Measurements from ENCODE around the gene TMEM92.
"Not testable (repeated sequence)": the region's sequence is repeated elsewhere in the genome, so short reads cannot be mapped to it uniquely, and the experiment has no call there.

Gene TMEM92

GRCh38 chr17:50297407-50297865, 23.2 kb downstream of the TMEM92 start:
- no peaks in the 10 kb centered on the region for H3K36me3 ChIP-seq (ENCODE audit: control insufficient read depth, insufficient read depth, low read length)
- peaks cover 2% of the 10 kb centered on the region for H3K4me1 ChIP-seq (ENCODE audit: control insufficient read depth, insufficient read depth, low read length)
- no peaks in the 10 kb centered on the region for H3K27me3 ChIP-seq (ENCODE audit: control insufficient read depth, insufficient read depth, low read length)
- H3K9ac ChIP-seq (ENCODE audit: low read depth, low read length), result no peak overlapping the region
- H3K9me3 ChIP-seq (ENCODE audit: control insufficient read depth, insufficient read depth, low read length), result no peaks in the 10 kb centered on the region
- H3K4me3 ChIP-seq (ENCODE audit: low read depth, low read length), result no peak overlapping the region

GRCh38 chr17:50298018-50298417, 23.8 kb downstream of the TMEM92 start:
- Histone ChIP-seq H3K4me1 (ENCODE audit: control insufficient read depth, insufficient read depth, low read length) (peaks cover 2% of the 10 kb centered on the region), H3K4me3 (ENCODE audit: low read depth, low read length) (no peak overlapping the region), H3K36me3 (ENCODE audit: control insufficient read depth, insufficient read depth, low read length) (no peaks in the 10 kb centered on the region), H3K27me3 (ENCODE audit: control insufficient read depth, insufficient read depth, low read length) (no peaks in the 10 kb centered on the region), H3K9ac (ENCODE audit: low read depth, low read length) (no peak overlapping the region), H3K9me3 (ENCODE audit: control insufficient read depth, insufficient read depth, low read length) (no peaks in the 10 kb centered on the region)

GRCh38 chr17:50299776-50300175, 25.5 kb downstream of the TMEM92 start:
- H3K4me1 ChIP-seq (ENCODE audit: control insufficient read depth, insufficient read depth, low read length), result peaks cover 2% of the 10 kb centered on the region
- H3K9me3 ChIP-seq (ENCODE audit: control insufficient read depth, insufficient read depth, low read length), result no peaks in the 10 kb centered on the region
- no peaks in the 10 kb centered on the region for H3K27me3 ChIP-seq (ENCODE audit: control insufficient read depth, insufficient read depth, low read length)
- H3K36me3 ChIP-seq (ENCODE audit: control insufficient read depth, insufficient read depth, low read length), result no peaks in the 10 kb centered on the region
- H3K4me3 ChIP-seq (ENCODE audit: low read depth, low read length), result no peak overlapping the region
- no peak overlapping the region for H3K9ac ChIP-seq (ENCODE audit: low read depth, low read length)

GRCh38 chr17:50300824-50301223, 26.6 kb downstream of the TMEM92 start:
- not testable (repeated sequence) for H3K9ac ChIP-seq (ENCODE audit: low read depth, low read length); H3K4me3 ChIP-seq (ENCODE audit: low read depth, low read length); H3K4me1 ChIP-seq (ENCODE audit: control insufficient read depth, insufficient read depth, low read length); H3K27me3 ChIP-seq (ENCODE audit: control insufficient read depth, insufficient read depth, low read length); H3K9me3 ChIP-seq (ENCODE audit: control insufficient read depth, insufficient read depth, low read length); H3K36me3 ChIP-seq (ENCODE audit: control insufficient read depth, insufficient read depth, low read length)

GRCh38 chr17:50301891-50302584, 27.8 kb downstream of the TMEM92 start:
- peaks cover 2% of the 10 kb centered on the region for H3K4me1 ChIP-seq (ENCODE audit: control insufficient read depth, insufficient read depth, low read length)
- H3K9me3 ChIP-seq (ENCODE audit: control insufficient read depth, insufficient read depth, low read length), result no peaks in the 10 kb centered on the region
- H3K36me3 ChIP-seq (ENCODE audit: control insufficient read depth, insufficient read depth, low read length), result no peaks in the 10 kb centered on the region
- no peak overlapping the region for H3K4me3 ChIP-seq (ENCODE audit: low read depth, low read length)
- no peak overlapping the region for H3K9ac ChIP-seq (ENCODE audit: low read depth, low read length)
- no peaks in the 10 kb centered on the region for H3K27me3 ChIP-seq (ENCODE audit: control insufficient read depth, insufficient read depth, low read length)

GRCh38 chr17:50303051-50303450, 28.8 kb downstream of the TMEM92 start:
- peaks cover 2% of the 10 kb centered on the region for H3K4me1 ChIP-seq (ENCODE audit: control insufficient read depth, insufficient read depth, low read length)

GRCh38 chr17:50303596-50303995, 29.3 kb downstream of the TMEM92 start:
- H3K4me1 ChIP-seq (ENCODE audit: control insufficient read depth, insufficient read depth, low read length), result no peaks in the 10 kb centered on the region
- H3K9me3 ChIP-seq (ENCODE audit: control insufficient read depth, insufficient read depth, low read length), result no peaks in the 10 kb centered on the region
- H3K9ac ChIP-seq (ENCODE audit: low read depth, low read length), result no peak overlapping the region
- no peak overlapping the region for H3K4me3 ChIP-seq (ENCODE audit: low read depth, low read length)
- H3K27me3 ChIP-seq (ENCODE audit: control insufficient read depth, insufficient read depth, low read length), result no peaks in the 10 kb centered on the region
- H3K36me3 ChIP-seq (ENCODE audit: control insufficient read depth, insufficient read depth, low read length), result no peaks in the 10 kb centered on the region

More at GRCh38 chr17:50303051-50303450, 28.8 kb downstream of the TMEM92 start:
- no peak overlapping the region for H3K9ac ChIP-seq (ENCODE audit: low read depth, low read length)
- no peaks in the 10 kb centered on the region for H3K9me3 ChIP-seq (ENCODE audit: control insufficient read depth, insufficient read depth, low read length)
- H3K4me3 ChIP-seq (ENCODE audit: low read depth, low read length), result no peak overlapping the region
- no peaks in the 10 kb centered on the region for H3K27me3 ChIP-seq (ENCODE audit: control insufficient read depth, insufficient read depth, low read length)
- no peaks in the 10 kb centered on the region for H3K36me3 ChIP-seq (ENCODE audit: control insufficient read depth, insufficient read depth, low read length)

GRCh38 chr17:50304781-50305404, 30.6 kb downstream of the TMEM92 start:
- no peaks in the 10 kb centered on the region for H3K36me3 ChIP-seq (ENCODE audit: control insufficient read depth, insufficient read depth, low read length)
- H3K4me1 ChIP-seq (ENCODE audit: control insufficient read depth, insufficient read depth, low read length), result no peaks in the 10 kb centered on the region
- no peaks in the 10 kb centered on the region for H3K27me3 ChIP-seq (ENCODE audit: control insufficient read depth, insufficient read depth, low read length)
- no peaks in the 10 kb centered on the region for H3K9me3 ChIP-seq (ENCODE audit: control insufficient read depth, insufficient read depth, low read length)
- no peak overlapping the region for H3K4me3 ChIP-seq (ENCODE audit: low read depth, low read length)
- H3K9ac ChIP-seq (ENCODE audit: low read depth, low read length), result no peak overlapping the region

GRCh38 chr17:50307654-50308053, 33.4 kb downstream of the TMEM92 start:
- H3K9me3 ChIP-seq (ENCODE audit: control insufficient read depth, insufficient read depth, low read length), result no peaks in the 10 kb centered on the region
- no peaks in the 10 kb centered on the region for H3K36me3 ChIP-seq (ENCODE audit: control insufficient read depth, insufficient read depth, low read length)
- no peak overlapping the region for H3K9ac ChIP-seq (ENCODE audit: low read depth, low read length)
- H3K4me1 ChIP-seq (ENCODE audit: control insufficient read depth, insufficient read depth, low read length), result peaks cover 6% of the 10 kb centered on the region
- no peaks in the 10 kb centered on the region for H3K27me3 ChIP-seq (ENCODE audit: control insufficient read depth, insufficient read depth, low read length)
- no peak overlapping the region for H3K4me3 ChIP-seq (ENCODE audit: low read depth, low read length)

GRCh38 chr17:50308666-50309065, 34.4 kb downstream of the TMEM92 start:
- no peak overlapping the region for H3K4me3 ChIP-seq (ENCODE audit: low read depth, low read length)
- H3K36me3 ChIP-seq (ENCODE audit: control insufficient read depth, insufficient read depth, low read length), result no peaks in the 10 kb centered on the region
- no peaks in the 10 kb centered on the region for H3K27me3 ChIP-seq (ENCODE audit: control insufficient read depth, insufficient read depth, low read length)
- peaks cover 6% of the 10 kb centered on the region for H3K4me1 ChIP-seq (ENCODE audit: control insufficient read depth, insufficient read depth, low read length)
- H3K9me3 ChIP-seq (ENCODE audit: control insufficient read depth, insufficient read depth, low read length), result no peaks in the 10 kb centered on the region
- H3K9ac ChIP-seq (ENCODE audit: low read depth, low read length), result no peak overlapping the region

- Histone ChIP-seq H3K4me1 (ENCODE audit: control insufficient read depth, insufficient read depth, low read length) (peaks cover 6% of the 10 kb centered on the region), H3K4me3 (ENCODE audit: low read depth, low read length) (no peak overlapping the region), H3K27me3 (ENCODE audit: control insufficient read depth, insufficient read depth, low read length) (no peaks in the 10 kb centered on the region), H3K9me3 (ENCODE audit: control insufficient read depth, insufficient read depth, low read length) (no peaks in the 10 kb centered on the region), H3K36me3 (ENCODE audit: control insufficient read depth, insufficient read depth, low read length) (no peaks in the 10 kb centered on the region), H3K9ac (ENCODE audit: low read depth, low read length) (no peak overlapping the region)
Observed at GRCh38 chr17:50310455-50311111, 36.3 kb downstream of the TMEM92 start.

- Histone ChIP-seq H3K36me3 (ENCODE audit: control insufficient read depth, insufficient read depth, low read length) (no peaks in the 10 kb centered on the region), H3K9ac (ENCODE audit: low read depth, low read length) (no peak overlapping the region), H3K9me3 (ENCODE audit: control insufficient read depth, insufficient read depth, low read length) (no peaks in the 10 kb centered on the region), H3K4me3 (ENCODE audit: low read depth, low read length) (no peak overlapping the region), H3K4me1 (ENCODE audit: control insufficient read depth, insufficient read depth, low read length) (peaks cover 6% of the 10 kb centered on the region), H3K27me3 (ENCODE audit: control insufficient read depth, insufficient read depth, low read length) (no peaks in the 10 kb centered on the region)
Observed at GRCh38 chr17:50311112-50311460, 36.8 kb downstream of the TMEM92 start.

Measured in iPS-15b (cell line).